GM23338 (cell line): ENCODE data around the gene PIGC.

Source experiments
- CREB1 ChIP-seq: fragments of 250-450 bp; sonication (Bioruptor Pico); IDR thresholded peaks from 2 replicates; pipeline ENCODE4 v1.5.0; 2020; ENCODE audit warnings: low read depth, mild to moderate bottlenecking, moderate library complexity
- EZH2 ChIP-seq: fragments of 200-600 bp; sonication (generic); IDR thresholded peaks from one replicate; pipeline ENCODE4 v1.8.0; 2017; ENCODE audit warnings: antibody characterized with exemption, mild to moderate bottlenecking, low read depth; ENCODE audit not compliant: unreplicated experiment
- EZH2phosphoT487 ChIP-seq: fragments of 200-600 bp; sonication (generic); IDR thresholded peaks from one replicate; pipeline ENCODE4 v1.8.1; 2018; ENCODE audit warnings: antibody characterized with exemption; ENCODE audit not compliant: unreplicated experiment
- JUNB ChIP-seq: IDR thresholded peaks from one replicate; pipeline ENCODE4 v1.6.1; 2016; ENCODE audit warnings: antibody characterized with exemption; ENCODE audit not compliant: unreplicated experiment
- NANOG ChIP-seq: IDR thresholded peaks from 2 replicates; pipeline ENCODE4 v1.6.1; 2016; ENCODE audit warnings: antibody characterized with exemption, borderline replicate concordance
- POLR2AphosphoS5 ChIP-seq: IDR thresholded peaks from 2 replicates; pipeline ENCODE4 v1.6.1; 2016; ENCODE audit warnings: antibody characterized with exemption, low read depth
- STAT1 ChIP-seq: IDR thresholded peaks from one replicate; pipeline ENCODE4 v1.6.1; 2016; ENCODE audit warnings: antibody characterized with exemption; ENCODE audit not compliant: unreplicated experiment
- ZNF114 ChIP-seq: fragments of 250-450 bp; sonication (Bioruptor Pico); IDR thresholded peaks from 2 replicates; pipeline ENCODE4 v1.5.0; 2020; ENCODE audit warnings: mild to moderate bottlenecking, moderate library complexity
- TF ChIP-seq, protein P1 (sequence below), 2 experiments: fragments of 200-600 bp in 1 of 2; sonication (generic) in 1 of 2; conservative IDR thresholded peaks; 2 replicates each; pipeline versions ENCODE4 v1.5.1 to v1.6.1; 2016 to 2017; ENCODE audit warnings: antibody characterized with exemption in 2 of 2, low read depth in 2 of 2, mild to moderate bottlenecking in 2 of 2, moderate library complexity in 1 of 2
- TF ChIP-seq, protein P2 (sequence below): IDR thresholded peaks from one replicate; pipeline ENCODE4 v1.6.1; 2018; ENCODE audit warnings: antibody characterized with exemption; ENCODE audit not compliant: unreplicated experiment
- TF ChIP-seq, protein P3 (sequence below): fragments of 250-450 bp; sonication (Bioruptor Pico); IDR thresholded peaks from 2 replicates; pipeline ENCODE4 v1.5.0; 2020; ENCODE audit warnings: mild to moderate bottlenecking, moderate library complexity
- TF ChIP-seq, protein P4 (sequence below): IDR thresholded peaks from 2 replicates; pipeline ENCODE4 v1.6.1; 2016; ENCODE audit warnings: antibody characterized with exemption

DNA sequence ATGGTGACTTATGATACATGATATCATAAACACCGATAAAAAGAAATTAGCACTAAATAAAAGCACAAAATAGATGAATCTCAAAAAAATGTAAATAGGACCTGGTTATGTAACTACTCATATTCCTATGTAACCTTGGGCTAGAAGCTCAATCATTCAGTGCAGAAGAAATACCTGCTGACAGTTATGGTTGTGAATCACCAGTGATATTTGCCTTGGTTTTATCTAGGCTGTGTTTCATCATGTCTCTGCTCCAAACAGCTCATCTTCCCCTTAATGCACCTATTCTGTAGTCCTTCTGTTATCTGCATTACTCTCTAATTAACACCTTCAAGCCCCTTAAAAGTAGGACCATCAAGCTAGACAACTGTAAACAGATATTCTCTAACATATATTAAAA is 16.3 kb upstream of the PIGC start:
- TF ChIP-seq, protein P1, sequence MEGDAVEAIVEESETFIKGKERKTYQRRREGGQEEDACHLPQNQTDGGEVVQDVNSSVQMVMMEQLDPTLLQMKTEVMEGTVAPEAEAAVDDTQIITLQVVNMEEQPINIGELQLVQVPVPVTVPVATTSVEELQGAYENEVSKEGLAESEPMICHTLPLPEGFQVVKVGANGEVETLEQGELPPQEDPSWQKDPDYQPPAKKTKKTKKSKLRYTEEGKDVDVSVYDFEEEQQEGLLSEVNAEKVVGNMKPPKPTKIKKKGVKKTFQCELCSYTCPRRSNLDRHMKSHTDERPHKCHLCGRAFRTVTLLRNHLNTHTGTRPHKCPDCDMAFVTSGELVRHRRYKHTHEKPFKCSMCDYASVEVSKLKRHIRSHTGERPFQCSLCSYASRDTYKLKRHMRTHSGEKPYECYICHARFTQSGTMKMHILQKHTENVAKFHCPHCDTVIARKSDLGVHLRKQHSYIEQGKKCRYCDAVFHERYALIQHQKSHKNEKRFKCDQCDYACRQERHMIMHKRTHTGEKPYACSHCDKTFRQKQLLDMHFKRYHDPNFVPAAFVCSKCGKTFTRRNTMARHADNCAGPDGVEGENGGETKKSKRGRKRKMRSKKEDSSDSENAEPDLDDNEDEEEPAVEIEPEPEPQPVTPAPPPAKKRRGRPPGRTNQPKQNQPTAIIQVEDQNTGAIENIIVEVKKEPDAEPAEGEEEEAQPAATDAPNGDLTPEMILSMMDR (conservative IDR thresholded peaks at IDR 0.05; ENCODE audit: low read depth in 2 of 2): no peak
- TF ChIP-seq STAT1 (no peak), POLR2AphosphoS5 (no peak), NANOG (no peak), EZH2 (no peak), EZH2phosphoT487 (no peak), CREB1 (CRISPR knock-in tag) (no peak), ZNF114 (CRISPR knock-in tag) (no peak), JUNB (no peak)
- TF ChIP-seq, protein P2, sequence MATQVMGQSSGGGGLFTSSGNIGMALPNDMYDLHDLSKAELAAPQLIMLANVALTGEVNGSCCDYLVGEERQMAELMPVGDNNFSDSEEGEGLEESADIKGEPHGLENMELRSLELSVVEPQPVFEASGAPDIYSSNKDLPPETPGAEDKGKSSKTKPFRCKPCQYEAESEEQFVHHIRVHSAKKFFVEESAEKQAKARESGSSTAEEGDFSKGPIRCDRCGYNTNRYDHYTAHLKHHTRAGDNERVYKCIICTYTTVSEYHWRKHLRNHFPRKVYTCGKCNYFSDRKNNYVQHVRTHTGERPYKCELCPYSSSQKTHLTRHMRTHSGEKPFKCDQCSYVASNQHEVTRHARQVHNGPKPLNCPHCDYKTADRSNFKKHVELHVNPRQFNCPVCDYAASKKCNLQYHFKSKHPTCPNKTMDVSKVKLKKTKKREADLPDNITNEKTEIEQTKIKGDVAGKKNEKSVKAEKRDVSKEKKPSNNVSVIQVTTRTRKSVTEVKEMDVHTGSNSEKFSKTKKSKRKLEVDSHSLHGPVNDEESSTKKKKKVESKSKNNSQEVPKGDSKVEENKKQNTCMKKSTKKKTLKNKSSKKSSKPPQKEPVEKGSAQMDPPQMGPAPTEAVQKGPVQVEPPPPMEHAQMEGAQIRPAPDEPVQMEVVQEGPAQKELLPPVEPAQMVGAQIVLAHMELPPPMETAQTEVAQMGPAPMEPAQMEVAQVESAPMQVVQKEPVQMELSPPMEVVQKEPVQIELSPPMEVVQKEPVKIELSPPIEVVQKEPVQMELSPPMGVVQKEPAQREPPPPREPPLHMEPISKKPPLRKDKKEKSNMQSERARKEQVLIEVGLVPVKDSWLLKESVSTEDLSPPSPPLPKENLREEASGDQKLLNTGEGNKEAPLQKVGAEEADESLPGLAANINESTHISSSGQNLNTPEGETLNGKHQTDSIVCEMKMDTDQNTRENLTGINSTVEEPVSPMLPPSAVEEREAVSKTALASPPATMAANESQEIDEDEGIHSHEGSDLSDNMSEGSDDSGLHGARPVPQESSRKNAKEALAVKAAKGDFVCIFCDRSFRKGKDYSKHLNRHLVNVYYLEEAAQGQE: no peak
- TF ChIP-seq, protein P3, sequence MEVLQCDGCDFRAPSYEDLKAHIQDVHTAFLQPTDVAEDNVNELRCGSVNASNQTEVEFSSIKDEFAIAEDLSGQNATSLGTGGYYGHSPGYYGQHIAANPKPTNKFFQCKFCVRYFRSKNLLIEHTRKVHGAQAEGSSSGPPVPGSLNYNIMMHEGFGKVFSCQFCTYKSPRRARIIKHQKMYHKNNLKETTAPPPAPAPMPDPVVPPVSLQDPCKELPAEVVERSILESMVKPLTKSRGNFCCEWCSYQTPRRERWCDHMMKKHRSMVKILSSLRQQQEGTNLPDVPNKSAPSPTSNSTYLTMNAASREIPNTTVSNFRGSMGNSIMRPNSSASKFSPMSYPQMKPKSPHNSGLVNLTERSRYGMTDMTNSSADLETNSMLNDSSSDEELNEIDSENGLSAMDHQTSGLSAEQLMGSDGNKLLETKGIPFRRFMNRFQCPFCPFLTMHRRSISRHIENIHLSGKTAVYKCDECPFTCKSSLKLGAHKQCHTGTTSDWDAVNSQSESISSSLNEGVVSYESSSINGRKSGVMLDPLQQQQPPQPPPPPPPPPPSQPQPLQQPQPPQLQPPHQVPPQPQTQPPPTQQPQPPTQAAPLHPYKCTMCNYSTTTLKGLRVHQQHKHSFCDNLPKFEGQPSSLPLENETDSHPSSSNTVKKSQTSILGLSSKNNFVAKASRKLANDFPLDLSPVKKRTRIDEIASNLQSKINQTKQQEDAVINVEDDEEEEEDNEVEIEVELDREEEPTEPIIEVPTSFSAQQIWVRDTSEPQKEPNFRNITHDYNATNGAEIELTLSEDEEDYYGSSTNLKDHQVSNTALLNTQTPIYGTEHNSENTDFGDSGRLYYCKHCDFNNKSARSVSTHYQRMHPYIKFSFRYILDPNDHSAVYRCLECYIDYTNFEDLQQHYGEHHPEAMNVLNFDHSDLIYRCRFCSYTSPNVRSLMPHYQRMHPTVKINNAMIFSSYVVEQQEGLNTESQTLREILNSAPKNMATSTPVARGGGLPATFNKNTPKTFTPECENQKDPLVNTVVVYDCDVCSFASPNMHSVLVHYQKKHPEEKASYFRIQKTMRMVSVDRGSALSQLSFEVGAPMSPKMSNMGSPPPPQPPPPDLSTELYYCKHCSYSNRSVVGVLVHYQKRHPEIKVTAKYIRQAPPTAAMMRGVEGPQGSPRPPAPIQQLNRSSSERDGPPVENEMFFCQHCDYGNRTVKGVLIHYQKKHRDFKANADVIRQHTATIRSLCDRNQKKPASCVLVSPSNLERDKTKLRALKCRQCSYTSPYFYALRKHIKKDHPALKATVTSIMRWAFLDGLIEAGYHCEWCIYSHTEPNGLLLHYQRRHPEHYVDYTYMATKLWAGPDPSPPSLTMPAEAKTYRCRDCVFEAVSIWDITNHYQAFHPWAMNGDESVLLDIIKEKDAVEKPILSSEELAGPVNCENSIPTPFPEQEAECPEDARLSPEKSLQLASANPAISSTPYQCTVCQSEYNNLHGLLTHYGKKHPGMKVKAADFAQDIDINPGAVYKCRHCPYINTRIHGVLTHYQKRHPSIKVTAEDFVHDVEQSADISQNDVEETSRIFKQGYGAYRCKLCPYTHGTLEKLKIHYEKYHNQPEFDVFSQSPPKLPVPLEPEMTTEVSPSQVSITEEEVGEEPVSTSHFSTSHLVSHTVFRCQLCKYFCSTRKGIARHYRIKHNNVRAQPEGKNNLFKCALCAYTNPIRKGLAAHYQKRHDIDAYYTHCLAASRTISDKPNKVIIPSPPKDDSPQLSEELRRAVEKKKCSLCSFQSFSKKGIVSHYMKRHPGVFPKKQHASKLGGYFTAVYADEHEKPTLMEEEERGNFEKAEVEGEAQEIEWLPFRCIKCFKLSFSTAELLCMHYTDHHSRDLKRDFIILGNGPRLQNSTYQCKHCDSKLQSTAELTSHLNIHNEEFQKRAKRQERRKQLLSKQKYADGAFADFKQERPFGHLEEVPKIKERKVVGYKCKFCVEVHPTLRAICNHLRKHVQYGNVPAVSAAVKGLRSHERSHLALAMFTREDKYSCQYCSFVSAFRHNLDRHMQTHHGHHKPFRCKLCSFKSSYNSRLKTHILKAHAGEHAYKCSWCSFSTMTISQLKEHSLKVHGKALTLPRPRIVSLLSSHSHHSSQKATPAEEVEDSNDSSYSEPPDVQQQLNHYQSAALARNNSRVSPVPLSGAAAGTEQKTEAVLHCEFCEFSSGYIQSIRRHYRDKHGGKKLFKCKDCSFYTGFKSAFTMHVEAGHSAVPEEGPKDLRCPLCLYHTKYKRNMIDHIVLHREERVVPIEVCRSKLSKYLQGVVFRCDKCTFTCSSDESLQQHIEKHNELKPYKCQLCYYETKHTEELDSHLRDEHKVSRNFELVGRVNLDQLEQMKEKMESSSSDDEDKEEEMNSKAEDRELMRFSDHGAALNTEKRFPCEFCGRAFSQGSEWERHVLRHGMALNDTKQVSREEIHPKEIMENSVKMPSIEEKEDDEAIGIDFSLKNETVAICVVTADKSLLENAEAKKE: no peak
- TF ChIP-seq, protein P4, sequence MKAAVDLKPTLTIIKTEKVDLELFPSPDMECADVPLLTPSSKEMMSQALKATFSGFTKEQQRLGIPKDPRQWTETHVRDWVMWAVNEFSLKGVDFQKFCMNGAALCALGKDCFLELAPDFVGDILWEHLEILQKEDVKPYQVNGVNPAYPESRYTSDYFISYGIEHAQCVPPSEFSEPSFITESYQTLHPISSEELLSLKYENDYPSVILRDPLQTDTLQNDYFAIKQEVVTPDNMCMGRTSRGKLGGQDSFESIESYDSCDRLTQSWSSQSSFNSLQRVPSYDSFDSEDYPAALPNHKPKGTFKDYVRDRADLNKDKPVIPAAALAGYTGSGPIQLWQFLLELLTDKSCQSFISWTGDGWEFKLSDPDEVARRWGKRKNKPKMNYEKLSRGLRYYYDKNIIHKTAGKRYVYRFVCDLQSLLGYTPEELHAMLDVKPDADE: no peak
